Neural cell (in vitro differentiated cells): Measurements from ENCODE around the gene SWT1. TPM values are rescaled to one million over a fixed set of nuclear protein-coding genes. Genes with fewer than 3 reads are reported as not detected.

Experiments
- H2AFZ ChIP-seq: fragments of 200-600, 300-800 bp; sonication (generic), shearing (Covaris generic); 2 replicates; pipeline ENCODE4 v1.6.0; 2014; ENCODE audit warnings: low read depth, mild to moderate bottlenecking, antibody characterized with exemption, low read length, moderate library complexity
- H3F3A ChIP-seq: fragments of 200-600 bp; shearing (Covaris generic); 2 replicates; pipeline ENCODE4 v1.6.1; 2016; ENCODE audit warnings: mild to moderate bottlenecking, moderate library complexity, mixed read lengths, antibody characterized with exemption, low read length; ENCODE audit not compliant: insufficient read depth, poor library complexity, severe bottlenecking
- H3K27ac ChIP-seq: fragments of 200-600, 300-800 bp; sonication (generic), shearing (Covaris generic); 2 replicates; pipeline ENCODE4 v1.5.1; 2014; ENCODE audit warnings: mild to moderate bottlenecking, low read length, moderate library complexity
- H3K27me3 ChIP-seq: fragments of 300-800, 200-600 bp; sonication (generic), shearing (Covaris generic); 2 replicates; pipeline ENCODE4 v1.6.0; 2014; ENCODE audit warnings: mild to moderate bottlenecking, low read depth, low read length, moderate library complexity; ENCODE audit not compliant: insufficient read depth
- H3K36me3 ChIP-seq: fragments of 300-800, 200-600 bp; sonication (generic), shearing (Covaris generic); 2 replicates; pipeline ENCODE4 v1.5.1; 2014; ENCODE audit warnings: mild to moderate bottlenecking, antibody characterized with exemption, low read length, moderate library complexity; ENCODE audit not compliant: insufficient read depth
- H3K4me2 ChIP-seq: fragments of 300-800, 200-600 bp; sonication (generic), shearing (Covaris generic); 2 replicates; pipeline ENCODE4 v1.6.0; 2014; ENCODE audit warnings: mild to moderate bottlenecking, low read length
- H3K4me3 ChIP-seq: fragments of 300-800, 200-600 bp; sonication (generic), shearing (Covaris generic); 2 replicates; pipeline ENCODE4 v1.5.1; 2014; ENCODE audit warnings: mild to moderate bottlenecking, low read length, moderate library complexity
- H3K79me2 ChIP-seq: fragments of 200-600 bp; shearing (Covaris generic); replicated peaks from 2 replicates; pipeline ENCODE4 v1.6.0; 2014; ENCODE audit warnings: mild to moderate bottlenecking, low read length, moderate library complexity; ENCODE audit not compliant: insufficient read depth
- H3K9ac ChIP-seq: fragments of 300-800, 200-600 bp; sonication (generic), shearing (Covaris generic); 2 replicates; pipeline ENCODE4 v1.6.1; 2016; ENCODE audit warnings: mild to moderate bottlenecking, low read length, mixed read lengths
- H3K9me2 ChIP-seq: fragments of 200-600 bp; shearing (Covaris generic); 2 replicates; pipeline ENCODE4 v1.6.1; 2016; ENCODE audit warnings: mild to moderate bottlenecking, low read length, mixed read lengths; ENCODE audit not compliant: insufficient read depth
- H3K9me3 ChIP-seq: fragments of 200-600, 300-800 bp; sonication (generic), shearing (Covaris generic); 2 replicates; pipeline ENCODE4 v1.6.1; 2016; ENCODE audit warnings: mild to moderate bottlenecking, mixed run types, low read length, moderate library complexity, mixed read lengths
- H4K20me1 ChIP-seq: fragments of 200-600 bp; shearing (Covaris generic); 2 replicates; pipeline ENCODE4 v1.6.1; 2016; ENCODE audit warnings: mild to moderate bottlenecking, mixed run types; ENCODE audit not compliant: insufficient read depth
- CTCF ChIP-seq: fragments of 450-650 bp; IDR thresholded peaks from 2 replicates; pipeline ENCODE4 v1.5.1; 2014; ENCODE audit warnings: antibody characterized with exemption, mild to moderate bottlenecking, moderate library complexity; ENCODE audit not compliant: poor library complexity, severe bottlenecking
- EP300 ChIP-seq: fragments of 450-650 bp; conservative IDR thresholded peaks from 2 replicates; pipeline ENCODE4 v1.6.1; 2014; ENCODE audit warnings: antibody characterized with exemption, mild to moderate bottlenecking, moderate library complexity; ENCODE audit not compliant: poor library complexity, severe bottlenecking
- EZH2 ChIP-seq: fragments of 200-600, 300-800 bp; shearing (Covaris generic), sonication (generic); IDR thresholded peaks from 2 replicates; pipeline ENCODE4 v1.6.1; 2014; ENCODE audit warnings: antibody characterized with exemption, low read length, borderline replicate concordance, mild to moderate bottlenecking; ENCODE audit not compliant: insufficient read depth, poor library complexity, severe bottlenecking
- MXI1 ChIP-seq: fragments of 450-650 bp; conservative IDR thresholded peaks from 2 replicates; pipeline ENCODE4 v1.6.1; 2014; ENCODE audit warnings: antibody characterized with exemption, mild to moderate bottlenecking; ENCODE audit not compliant: poor library complexity, severe bottlenecking
- POLR2AphosphoS5 ChIP-seq: IDR thresholded peaks from 2 replicates; pipeline ENCODE4 v1.6.1; 2012
- RAD21 ChIP-seq: fragments of 450-650 bp; conservative IDR thresholded peaks from 2 replicates; pipeline ENCODE4 v1.6.1; 2014; ENCODE audit warnings: antibody characterized with exemption, mild to moderate bottlenecking, moderate library complexity
- REST ChIP-seq: IDR thresholded peaks from 2 replicates; pipeline ENCODE4 v1.6.1; 2012; ENCODE audit warnings: borderline replicate concordance
- SMC3 ChIP-seq: fragments of 450-650 bp; conservative IDR thresholded peaks from 2 replicates; pipeline ENCODE4 v1.6.1; 2014; ENCODE audit warnings: antibody characterized with exemption, mild to moderate bottlenecking, moderate library complexity; ENCODE audit not compliant: poor library complexity
- TAF1 ChIP-seq: IDR thresholded peaks from 2 replicates; pipeline ENCODE4 v1.6.1; 2012; ENCODE audit warnings: low read depth
- polyA plus RNA-seq: library from polyadenylated mRNA; depleted of rRNA; stranded (reverse); fragments of >200 nt; gene quantifications from 2 replicates; pipeline ENCODE4 v1.2.3, GENCODE V29; 2014

SWT1 gene
- polyA plus RNA-seq, 1 donor from 2014 or later, result 9.3 TPM

GRCh38 chr1:185207170-185207569, 50.2 kb downstream of the SWT1 start:
- no peaks in the 10 kb centered on the region for H3K9me2 ChIP-seq
- H2AFZ ChIP-seq, result no peak overlapping the region

GRCh38 chr1:185207980-185208602, 51.1 kb downstream of the SWT1 start:
- H3K4me3 ChIP-seq, result no peak overlapping the region
- H3K27ac ChIP-seq, result no peak overlapping the region
- H4K20me1 ChIP-seq, result no peaks in the 10 kb centered on the region
- H3K79me2 ChIP-seq, result no peaks in the 10 kb centered on the region
- H3K36me3 ChIP-seq, result no peaks in the 10 kb centered on the region
- H3K9me3 ChIP-seq, result no peaks in the 10 kb centered on the region
- H3K9me2 ChIP-seq, result no peaks in the 10 kb centered on the region
- H3F3A ChIP-seq, result no peaks in the 10 kb centered on the region
- H3K4me2 ChIP-seq, result no peak overlapping the region
- H3K27me3 ChIP-seq, result no peaks in the 10 kb centered on the region
- no peak overlapping the region for H3K9ac ChIP-seq
- no peak overlapping the region for H2AFZ ChIP-seq
- TF ChIP-seq POLR2AphosphoS5, result no peak
- TF ChIP-seq EZH2, result no peak
- no peak for TF ChIP-seq TAF1
- TF ChIP-seq RAD21, result no peak
- TF ChIP-seq MXI1, result no peak
- TF ChIP-seq EP300, result no peak
- TF ChIP-seq SMC3, result no peak
- TF ChIP-seq REST, result no peak

More at GRCh38 chr1:185207170-185207569, 50.2 kb downstream of the SWT1 start:
- TF ChIP-seq REST (no peak), EP300 (no peak), TAF1 (no peak), MXI1 (no peak), SMC3 (no peak), EZH2 (no peak), CTCF (no peak), RAD21 (no peak), POLR2AphosphoS5 (no peak)
- H3K27me3 ChIP-seq, result no peaks in the 10 kb centered on the region
- H3K27ac ChIP-seq, result no peak overlapping the region
- no peaks in the 10 kb centered on the region for H3K79me2 ChIP-seq
- no peak overlapping the region for H3K4me2 ChIP-seq
- H3F3A ChIP-seq, result no peaks in the 10 kb centered on the region
- H3K36me3 ChIP-seq, result no peaks in the 10 kb centered on the region
- H3K4me3 ChIP-seq, result no peak overlapping the region
- no peaks in the 10 kb centered on the region for H3K9me3 ChIP-seq
- H3K9ac ChIP-seq, result no peak overlapping the region
- H4K20me1 ChIP-seq, result no peaks in the 10 kb centered on the region
